AG09319 (cell line): ENCODE measurements around the gene GNPAT.

Source experiments
- DNase-seq: peaks from one replicate; pipeline ENCODE4 v3.0.0-alpha.2; 2010; ENCODE audit warnings: low read depth; ENCODE audit errors: extremely low read depth
- TF ChIP-seq, protein P1 (sequence below): IDR thresholded peaks from 2 replicates; pipeline ENCODE4 v1.5.1; 2011; ENCODE audit warnings: low read depth, mild to moderate bottlenecking, inconsistent platforms, low read length, moderate library complexity

Gene GNPAT

DNA sequence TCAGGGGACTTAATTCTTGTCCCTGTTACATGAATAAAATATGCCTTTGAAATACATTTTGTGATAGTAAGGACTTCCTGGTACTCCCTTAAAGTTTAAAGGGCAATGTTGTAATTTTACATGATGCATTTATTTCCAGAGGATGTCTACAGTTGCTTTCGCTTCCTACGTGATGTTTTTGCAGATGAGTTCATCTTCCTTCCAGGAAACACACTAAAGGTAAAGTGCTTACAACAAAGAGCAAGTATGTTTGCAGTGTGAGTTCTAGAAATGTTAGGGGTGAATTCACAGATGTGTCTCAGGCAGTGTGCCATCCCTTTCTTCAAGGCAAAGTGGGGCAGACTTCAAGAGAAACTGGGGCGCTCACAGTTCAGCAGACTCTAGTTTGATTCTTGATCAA is 31.2 kb downstream of the GNPAT start:
- TF ChIP-seq, protein P1, sequence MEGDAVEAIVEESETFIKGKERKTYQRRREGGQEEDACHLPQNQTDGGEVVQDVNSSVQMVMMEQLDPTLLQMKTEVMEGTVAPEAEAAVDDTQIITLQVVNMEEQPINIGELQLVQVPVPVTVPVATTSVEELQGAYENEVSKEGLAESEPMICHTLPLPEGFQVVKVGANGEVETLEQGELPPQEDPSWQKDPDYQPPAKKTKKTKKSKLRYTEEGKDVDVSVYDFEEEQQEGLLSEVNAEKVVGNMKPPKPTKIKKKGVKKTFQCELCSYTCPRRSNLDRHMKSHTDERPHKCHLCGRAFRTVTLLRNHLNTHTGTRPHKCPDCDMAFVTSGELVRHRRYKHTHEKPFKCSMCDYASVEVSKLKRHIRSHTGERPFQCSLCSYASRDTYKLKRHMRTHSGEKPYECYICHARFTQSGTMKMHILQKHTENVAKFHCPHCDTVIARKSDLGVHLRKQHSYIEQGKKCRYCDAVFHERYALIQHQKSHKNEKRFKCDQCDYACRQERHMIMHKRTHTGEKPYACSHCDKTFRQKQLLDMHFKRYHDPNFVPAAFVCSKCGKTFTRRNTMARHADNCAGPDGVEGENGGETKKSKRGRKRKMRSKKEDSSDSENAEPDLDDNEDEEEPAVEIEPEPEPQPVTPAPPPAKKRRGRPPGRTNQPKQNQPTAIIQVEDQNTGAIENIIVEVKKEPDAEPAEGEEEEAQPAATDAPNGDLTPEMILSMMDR = no peak
- no peak for DNase-seq

GRCh38 chr1:231272880-231273279 is 31.9 kb downstream of the GNPAT start:
- DNase-seq = no peak
- TF ChIP-seq, protein P1 = no peak

DNA sequence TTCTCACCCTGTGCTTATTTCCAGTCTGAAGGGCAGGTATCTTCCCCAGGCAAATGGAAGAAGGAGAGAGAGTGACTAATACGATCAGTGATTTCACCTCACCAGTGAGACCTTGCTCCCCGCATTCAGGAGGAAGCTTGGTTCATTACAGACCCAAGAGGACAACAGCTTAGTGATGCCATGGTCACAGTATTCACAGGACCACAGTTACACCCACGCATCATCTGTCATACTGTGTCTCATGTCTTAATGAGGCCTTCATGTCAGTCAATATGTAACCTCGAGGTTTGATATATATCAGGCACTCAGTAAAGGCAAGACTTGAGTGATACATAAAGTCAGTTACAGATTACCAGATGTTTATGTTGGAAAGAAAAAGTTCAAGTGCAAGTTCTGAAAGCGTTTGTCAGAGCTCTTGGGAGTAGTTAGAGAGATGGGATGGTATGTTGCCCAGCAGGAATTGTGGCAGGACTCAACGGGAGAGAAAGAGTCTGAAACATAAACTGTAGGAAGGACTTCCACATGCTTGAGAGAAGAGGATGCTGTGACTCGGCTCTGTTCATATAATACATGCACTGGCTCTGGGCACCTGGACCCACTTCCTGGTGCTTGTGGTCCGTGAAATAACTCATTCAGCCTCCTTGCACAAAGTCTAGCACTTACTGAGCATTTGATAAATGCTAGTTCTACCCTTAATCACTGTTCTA is 33.3 kb downstream of the GNPAT start:
- DNase-seq = no peak
- TF ChIP-seq, protein P1 = no peak

DNA sequence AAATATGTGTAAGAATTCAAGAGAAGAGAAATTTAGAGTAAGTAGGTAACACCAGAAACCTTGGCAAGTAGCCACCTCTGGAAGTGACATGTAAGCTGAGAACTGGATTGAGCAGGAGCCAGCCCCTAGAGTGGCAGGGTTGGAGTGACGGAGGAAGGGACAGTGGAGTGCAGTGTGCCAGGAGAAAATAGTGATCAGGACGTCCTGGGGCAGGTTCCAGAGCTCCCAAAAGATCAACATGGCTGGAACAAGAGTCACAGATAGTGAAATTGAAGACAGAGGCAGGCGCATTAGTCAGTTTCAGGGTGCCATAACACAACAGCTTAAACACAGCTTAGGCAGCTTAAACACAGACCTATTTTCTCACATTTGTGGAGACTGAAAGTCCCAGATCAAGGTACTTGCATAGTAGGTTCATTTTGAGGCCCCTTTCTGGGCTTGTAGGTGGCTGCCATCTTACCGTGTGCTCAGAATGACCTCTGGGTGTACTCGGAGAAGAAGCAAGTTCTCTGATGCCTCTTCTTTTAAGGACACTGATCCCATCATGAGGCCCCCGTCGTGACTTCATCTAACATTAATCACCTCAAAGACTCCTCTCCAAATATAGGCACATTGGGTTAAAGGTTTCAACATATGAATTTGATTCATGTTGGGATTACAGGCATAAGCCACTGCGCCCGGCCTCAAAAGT is 37.2 kb downstream of the GNPAT start:
- DNase-seq = no peak
- TF ChIP-seq, protein P1 = no peak

DNA sequence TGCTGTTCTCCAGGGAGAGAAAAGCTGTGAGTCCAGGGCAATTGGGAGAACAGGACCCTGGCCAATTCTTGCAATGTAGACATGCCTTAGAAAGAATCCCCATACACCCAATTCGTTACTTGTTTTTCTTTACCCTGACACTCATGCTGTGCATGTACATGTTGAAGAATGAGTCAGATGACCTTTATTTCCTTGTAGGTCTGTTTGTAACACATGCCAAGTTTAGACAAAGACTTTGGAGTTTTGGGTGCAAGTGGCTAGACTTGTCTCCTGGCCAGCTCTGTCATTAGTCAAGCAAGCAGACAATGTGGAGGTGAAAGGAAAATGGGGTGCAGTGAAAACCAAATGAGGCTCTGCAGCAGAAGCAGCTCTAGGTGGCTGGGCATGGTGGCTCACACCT is 38.1 kb downstream of the GNPAT start:
- no peak for DNase-seq
- TF ChIP-seq, protein P1 = no peak

DNA sequence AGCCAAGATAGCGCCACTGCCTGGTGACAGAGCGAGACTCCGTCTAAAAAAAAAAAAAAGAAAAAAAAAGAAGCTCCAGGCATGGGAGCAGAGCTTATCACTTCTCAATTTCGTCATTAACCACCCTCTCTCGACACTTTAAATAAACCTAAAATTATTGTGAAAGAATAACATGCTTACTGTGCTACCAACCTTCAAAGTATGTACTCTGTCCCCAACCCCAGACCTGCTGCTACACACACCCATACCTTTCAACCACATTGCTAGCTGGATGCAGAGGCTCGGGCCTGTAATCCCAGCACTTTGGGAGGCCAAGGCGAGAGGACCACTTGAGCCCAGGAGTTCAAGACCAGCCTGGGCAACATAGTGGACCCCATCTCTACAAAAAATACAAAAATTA is 38.7 kb downstream of the GNPAT start:
- TF ChIP-seq, protein P1 = no peak
- no peak for DNase-seq

DNA sequence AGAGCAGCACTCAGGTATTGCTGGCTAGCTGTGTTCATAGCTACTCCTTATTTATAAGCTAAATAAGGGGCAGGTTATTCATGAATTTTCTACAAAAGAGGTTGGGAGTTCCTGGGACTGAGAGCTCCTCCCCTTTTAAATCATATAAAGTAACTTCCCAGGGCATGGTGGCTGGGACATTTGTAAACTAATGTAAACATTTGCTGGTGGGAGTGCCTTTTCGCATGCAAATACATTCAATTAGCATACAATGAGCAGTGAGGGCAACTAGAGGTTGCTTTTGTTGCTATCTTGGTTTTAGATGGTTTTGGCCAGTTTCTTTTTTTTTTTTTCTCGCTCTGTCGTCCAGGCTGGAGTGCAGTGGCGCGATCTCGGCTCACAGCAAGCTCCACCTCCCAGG is 43.4 kb downstream of the GNPAT start:
- DNase-seq = no peak
- TF ChIP-seq, protein P1 = no peak
